Body of pancreas (tissue), 4 donors: ENCODE measurements around the gene TSPAN18.

Experiments
- CTCF ChIP-seq, 7 experiments: fragments of 450-650 bp in 4 of 7; fragments of 200-600 bp in 3 of 7; sonication (generic) in 3 of 7; IDR thresholded peaks; one replicate each; pipeline ENCODE4 v1.5.1; 2016 to 2019; ENCODE audit warnings: antibody characterized with exemption in 7 of 7
- POLR2A ChIP-seq, 3 donors: fragments of 450-650 bp; IDR thresholded peaks; one replicate each; pipeline ENCODE4 v1.6.1; 2016; ENCODE audit warnings: antibody characterized with exemption in 3 of 3, mild to moderate bottlenecking in 2 of 3

- TF ChIP-seq CTCF (IDR thresholded peaks at IDR 0.05) (no peak), POLR2A (IDR thresholded peaks at IDR 0.05) (no peak)
Measured at GRCh38 chr11:44880953-44881352, 154.2 kb downstream of the TSPAN18 start.
